Aorta (tissue), 5 donors: ENCODE results near the gene MICAL1. TPM values are rescaled to one million over a fixed set of nuclear protein-coding genes. Genes with fewer than 3 reads are reported as not detected.

ENCODE experiments used
- ATAC-seq: fragments of 200-7000 bp; cut with Tn5 transposase; one replicate; pipeline ENCODE4 v1.9.1; 2022; ENCODE audit warnings: moderate library complexity; ENCODE audit not compliant: low FRiP score
- DNase-seq, 2 donors: peaks; one replicate each; pipeline ENCODE4 v3.0.0-alpha.2; 2020
- H3K27ac ChIP-seq, 2 donors: one replicate each; pipeline ENCODE4 v1.5.1; 2013; ENCODE audit warnings: low read length in 2 of 2, mild to moderate bottlenecking in 2 of 2, moderate library complexity in 2 of 2, control low read depth in 1 of 2, inconsistent platforms in 1 of 2, low read depth in 1 of 2
- H3K27me3 ChIP-seq, 2 donors: one replicate each; pipeline ENCODE4 v1.6.1; 2013; ENCODE audit warnings: control low read depth in 1 of 2, low read length in 1 of 2, mild to moderate bottlenecking in 1 of 2, moderate library complexity in 1 of 2; ENCODE audit not compliant: insufficient read depth in 2 of 2, control insufficient read depth in 1 of 2
- H3K36me3 ChIP-seq, 2 donors: one replicate each; pipeline ENCODE4 v1.6.1; 2013; ENCODE audit warnings: control low read depth in 1 of 2, low read length in 1 of 2, mild to moderate bottlenecking in 1 of 2; ENCODE audit not compliant: insufficient read depth in 2 of 2, control insufficient read depth in 1 of 2
- H3K4me1 ChIP-seq, 2 donors: one replicate each; pipeline ENCODE4 v1.6.1; 2013; ENCODE audit warnings: low read length in 2 of 2, control low read depth in 1 of 2, mild to moderate bottlenecking in 1 of 2, moderate library complexity in 1 of 2; ENCODE audit not compliant: insufficient read depth in 2 of 2, control insufficient read depth in 1 of 2
- H3K4me3 ChIP-seq, 2 donors: one replicate each; pipeline ENCODE4 v1.5.1; 2013; ENCODE audit warnings: low read length in 2 of 2, control low read depth in 1 of 2, mild to moderate bottlenecking in 1 of 2
- H3K9me3 ChIP-seq: one replicate; pipeline ENCODE4 v1.6.1; 2013; ENCODE audit warnings: mild to moderate bottlenecking, low read length; ENCODE audit not compliant: control insufficient read depth
- WGBS, 2 donors: extraction: QIAGEN DNeasy Blood & Tissue Kit; methylation state at CpG; one replicate each; pipeline ENCODE4 v1.1.7; 2013; 5-methylcytosine and 5-hydroxymethylcytosine counted together
- intact Hi-C, 2 donors: fragments of 100-400 bp; cut with DNase I; formaldehyde crosslinking; loops; one replicate each; pipeline versions ENCODE4 v1.14.2 to v1.15.0; 2022
- polyA plus RNA-seq, 2 donors: library from polyadenylated mRNA; stranded (reverse); fragments of 200-250 nt; gene quantifications; one replicate each; pipeline ENCODE4 v1.2.3, GENCODE V29; 2013
- total RNA-seq, 2 donors: library from RNA; stranded (reverse); fragmentation: NEBNext Ultra II Directional; extraction: Animal tissue kit (Norgen Biotek cat#: 25700); gene quantifications; one replicate each; pipeline ENCODE4 v1.2.1, GENCODE V29; 2021
- donor health status: healthy with polysubstance abuse.
- donor health status: Bipolar disorder and iron deficiency.
- donor health status: DM: no; HTN: no; CAD: no.
- donor health status: DM: no; HTN: no; CAD: no.
- donor health status: DM: yes; HTN: yes; CAD: no.

MICAL1 gene
- total and polyA plus RNA-seq, 4 donors = 32.4 to 199 (median 54.8) TPM

GRCh38 chr6:109452181-109452580, 3.4 kb downstream of the MICAL1 start:
- Histone ChIP-seq H3K36me3 (no peaks in the 10 kb centered on the region), H3K27me3 (no peaks in the 10 kb centered on the region), H3K27ac (no peak overlapping the region), H3K9me3 (no peaks in the 10 kb centered on the region), H3K4me3 (no peak overlapping the region), H3K4me1 (no peaks in the 10 kb centered on the region)
- intact Hi-C loops = no loop called here
- WGBS, 2 donors = 93 to 94% methylated on average over 9 of the region's 9 CpGs
- ATAC-seq (no peak), DNase-seq (no peak)

- WGBS, 2 donors = 96 to 97% methylated on average over 7 of the region's 7 CpGs
- Histone ChIP-seq H3K27me3 (no peaks in the 10 kb centered on the region), H3K36me3 (no peaks in the 10 kb centered on the region), H3K27ac (no peak overlapping the region), H3K4me1 (no peaks in the 10 kb centered on the region), H3K4me3 (no peak overlapping the region), H3K9me3 (no peaks in the 10 kb centered on the region)
- ATAC-seq = no peak
- DNase-seq = no peak
- intact Hi-C loops = no loop called here
Observed at GRCh38 chr6:109451376-109451775, 4.2 kb downstream of the MICAL1 start.

- H3K36me3 ChIP-seq = no peaks in the 10 kb centered on the region
- 77 to 82% methylated on average over 3 of the region's 3 CpGs for WGBS, 2 donors
- intact Hi-C loops = no loop called here
Observed at GRCh38 chr6:109450801-109451200, 4.8 kb downstream of the MICAL1 start.

GRCh38 chr6:109449795-109450673, 5.5 kb downstream of the MICAL1 start:
- H3K4me1 ChIP-seq = no peaks in the 10 kb centered on the region
- ATAC-seq = no peak
- intact Hi-C loops = no loop called here
- peaks cover 0 to under 1% of the 10 kb centered on the region in 2 donors for H3K36me3 ChIP-seq
- no peaks in the 10 kb centered on the region for H3K27me3 ChIP-seq
- H3K27ac ChIP-seq = no peak overlapping the region
- DNase-seq = no peak
- no peak overlapping the region for H3K4me3 ChIP-seq
- H3K9me3 ChIP-seq = no peaks in the 10 kb centered on the region
- 89 to 94% methylated on average over 16 of the region's 16 CpGs for WGBS, 2 donors

More at GRCh38 chr6:109450801-109451200, 4.8 kb downstream of the MICAL1 start:
- no peak for DNase-seq
- no peak overlapping the region for H3K27ac ChIP-seq
- no peaks in the 10 kb centered on the region for H3K9me3 ChIP-seq
- no peak overlapping the region for H3K4me3 ChIP-seq
- no peaks in the 10 kb centered on the region for H3K4me1 ChIP-seq
- H3K27me3 ChIP-seq = no peaks in the 10 kb centered on the region
- no peak for ATAC-seq

GRCh38 chr6:109449064-109449794, 6.3 kb downstream of the MICAL1 start:
- ATAC-seq (no peak), DNase-seq (no peak)
- Histone ChIP-seq H3K4me1 (no peaks in the 10 kb centered on the region), H3K36me3 (peaks cover 0 to 2% of the 10 kb centered on the region in 2 donors), H3K9me3 (no peaks in the 10 kb centered on the region), H3K27me3 (no peaks in the 10 kb centered on the region), H3K4me3 (no peak overlapping the region), H3K27ac (no peak overlapping the region)
- intact Hi-C loops = no loop called here
- WGBS, 2 donors = 90 to 91% methylated on average over 19 of the region's 19 CpGs

GRCh38 chr6:109448615-109449014, 7.0 kb downstream of the MICAL1 start:
- Histone ChIP-seq H3K27ac (no peak overlapping the region), H3K4me3 (no peak overlapping the region), H3K36me3 (peaks cover 0 to 2% of the 10 kb centered on the region in 2 donors), H3K27me3 (no peaks in the 10 kb centered on the region), H3K4me1 (no peaks in the 10 kb centered on the region), H3K9me3 (no peaks in the 10 kb centered on the region)
- WGBS, 2 donors = 78 to 84% methylated on average over 7 of the region's 7 CpGs
- DNase-seq (no peak), ATAC-seq (no peak)
- intact Hi-C loops = no loop called here

- Histone ChIP-seq H3K4me1 (no peaks in the 10 kb centered on the region), H3K27me3 (no peaks in the 10 kb centered on the region), H3K36me3 (peaks cover 0 to 2% of the 10 kb centered on the region in 2 donors), H3K27ac (no peak overlapping the region), H3K4me3 (no peak overlapping the region), H3K9me3 (no peaks in the 10 kb centered on the region)
- no peak for DNase-seq
- intact Hi-C loops = no loop called here
- no peak for ATAC-seq
- WGBS, 2 donors = 80 to 81% methylated on average over 8 of the region's 8 CpGs
Observed at GRCh38 chr6:109447878-109448555, 7.6 kb downstream of the MICAL1 start.

- intact Hi-C loops = no loop called here
Observed at GRCh38 chr6:109447087-109447486, 8.5 kb downstream of the MICAL1 start.

More at GRCh38 chr6:109447087-109447486, 8.5 kb downstream of the MICAL1 start:
- Histone ChIP-seq H3K4me1 (no peaks in the 10 kb centered on the region), H3K9me3 (no peaks in the 10 kb centered on the region), H3K27ac (no peak overlapping the region), H3K36me3 (peaks cover 0 to 2% of the 10 kb centered on the region in 2 donors), H3K4me3 (no peak overlapping the region), H3K27me3 (no peaks in the 10 kb centered on the region)
- no peak for ATAC-seq
- DNase-seq = no peak
- WGBS, 2 donors = 90 to 95% methylated on average over 10 of the region's 10 CpGs
